ENCODE results near the gene GRXCR1.

GRXCR1 gene

GRCh38 chr4:42891644-42892043 is 869 bp upstream of the GRXCR1 start:
- Histone ChIP-seq H3K9me2 (replicated peaks; ENCODE audit: low read depth, low read length) (no peaks in the 10 kb centered on the region), H3K27me3 (ENCODE audit: insufficient read depth, low read length, poor library complexity, severe bottlenecking) (no peaks in the 10 kb centered on the region), H3K9me3 (ENCODE audit: insufficient read depth, low read depth, low read length) (no peaks in the 10 kb centered on the region), H3K4me1 (ENCODE audit: insufficient read depth, low read length, poor library complexity, severe bottlenecking) (no peaks in the 10 kb centered on the region), H3K4me2 (ENCODE audit: low read depth, low read length, poor library complexity, severe bottlenecking) (no peak overlapping the region), H3K79me2 (ENCODE audit: insufficient read depth, low read length) (no peaks in the 10 kb centered on the region), H3K36me3 (ENCODE audit: insufficient read depth, low read length) (no peaks in the 10 kb centered on the region), H2AFZ (ENCODE audit: low read length) (no peak overlapping the region), H3K4me3 (ENCODE audit: low read length, poor library complexity, severe bottlenecking) (no peak overlapping the region), H4K20me1 (ENCODE audit: insufficient read depth, low read length, poor library complexity, severe bottlenecking) (no peaks in the 10 kb centered on the region), H3F3A (ENCODE audit: low read depth) (no peaks in the 10 kb centered on the region), H3K9ac (ENCODE audit: low read depth, low read length, poor library complexity, severe bottlenecking) (no peak overlapping the region)
- TF ChIP-seq CTCF (conservative IDR thresholded peaks at IDR 0.05; ENCODE audit: low read length) (no peak), EZH2phosphoT487 (IDR thresholded peaks at IDR 0.05; ENCODE audit: borderline replicate concordance) (no peak)

- H3K79me2 ChIP-seq (ENCODE audit: insufficient read depth, low read length) = no peaks in the 10 kb centered on the region
- H3K9me3 ChIP-seq (ENCODE audit: insufficient read depth, low read depth, low read length) = no peaks in the 10 kb centered on the region
- no peak overlapping the region for H3K4me2 ChIP-seq (ENCODE audit: low read depth, low read length, poor library complexity, severe bottlenecking)
- TF ChIP-seq CTCF (conservative IDR thresholded peaks at IDR 0.05; ENCODE audit: low read length) (no peak), EZH2phosphoT487 (IDR thresholded peaks at IDR 0.05; ENCODE audit: borderline replicate concordance) (no peak)
- no peaks in the 10 kb centered on the region for H3F3A ChIP-seq (ENCODE audit: low read depth)
- H2AFZ ChIP-seq (ENCODE audit: low read length) = no peak overlapping the region
- no peaks in the 10 kb centered on the region for H3K4me1 ChIP-seq (ENCODE audit: insufficient read depth, low read length, poor library complexity, severe bottlenecking)
- no peaks in the 10 kb centered on the region for H3K36me3 ChIP-seq (ENCODE audit: insufficient read depth, low read length)
- H3K27me3 ChIP-seq (ENCODE audit: insufficient read depth, low read length, poor library complexity, severe bottlenecking) = no peaks in the 10 kb centered on the region
- no peak overlapping the region for H3K4me3 ChIP-seq (ENCODE audit: low read length, poor library complexity, severe bottlenecking)
- no peak overlapping the region for H3K9ac ChIP-seq (ENCODE audit: low read depth, low read length, poor library complexity, severe bottlenecking)
- H3K9me2 ChIP-seq (replicated peaks; ENCODE audit: low read depth, low read length) = no peaks in the 10 kb centered on the region
- H4K20me1 ChIP-seq (ENCODE audit: insufficient read depth, low read length, poor library complexity, severe bottlenecking) = no peaks in the 10 kb centered on the region
Measured at GRCh38 chr4:42895452-42895851, 2.9 kb downstream of the GRXCR1 start.

GRCh38 chr4:42904986-42905385 is 12.5 kb downstream of the GRXCR1 start:
- Histone ChIP-seq H3K4me2 (ENCODE audit: low read depth, low read length, poor library complexity, severe bottlenecking) (no peak overlapping the region), H4K20me1 (ENCODE audit: insufficient read depth, low read length, poor library complexity, severe bottlenecking) (no peaks in the 10 kb centered on the region), H2AFZ (ENCODE audit: low read length) (no peak overlapping the region), H3K9me3 (ENCODE audit: insufficient read depth, low read depth, low read length) (no peaks in the 10 kb centered on the region), H3K36me3 (ENCODE audit: insufficient read depth, low read length) (no peaks in the 10 kb centered on the region), H3K4me1 (ENCODE audit: insufficient read depth, low read length, poor library complexity, severe bottlenecking) (no peaks in the 10 kb centered on the region), H3K79me2 (ENCODE audit: insufficient read depth, low read length) (no peaks in the 10 kb centered on the region), H3K9me2 (replicated peaks; ENCODE audit: low read depth, low read length) (no peaks in the 10 kb centered on the region), H3K4me3 (ENCODE audit: low read length, poor library complexity, severe bottlenecking) (no peak overlapping the region), H3K27me3 (ENCODE audit: insufficient read depth, low read length, poor library complexity, severe bottlenecking) (no peaks in the 10 kb centered on the region), H3K9ac (ENCODE audit: low read depth, low read length, poor library complexity, severe bottlenecking) (no peak overlapping the region), H3F3A (ENCODE audit: low read depth) (no peaks in the 10 kb centered on the region)
- TF ChIP-seq EZH2phosphoT487 (IDR thresholded peaks at IDR 0.05; ENCODE audit: borderline replicate concordance) = no peak
- TF ChIP-seq CTCF (conservative IDR thresholded peaks at IDR 0.05; ENCODE audit: low read length) = no peak

All from Loucy (cell line).